HS-5 (cell line): ENCODE data around the gene KRTAP10-8.
"Not testable (repeated sequence)": the region's sequence is repeated elsewhere in the genome, so short reads cannot be mapped to it uniquely, and the experiment has no call there.

Experiments used
- DNase-seq: peaks from one replicate; pipeline ENCODE4 v3.0.0-alpha.2; 2012; ENCODE audit warnings: low read depth

The KRTAP10-8 gene

GRCh38 chr21:44612029-44612486 lies at the start of gene KRTAP10-8:
TSS of gene KRTAP10-8 (plus strand) at chr21:44612079. CDS start at chr21:44612101, 22 bp downstream.
- no peak for DNase-seq

- DNase-seq, result no peak
Measured at GRCh38 chr21:44564099-44564498, 47.8 kb upstream of the KRTAP10-8 start.

GRCh38 chr21:44564886-44565598 lies 46.8 kb upstream of the KRTAP10-8 start:
- no peak for DNase-seq

GRCh38 chr21:44566403-44566802 lies 45.5 kb upstream of the KRTAP10-8 start:
- no peak for DNase-seq

GRCh38 chr21:44567481-44568171 lies 44.3 kb upstream of the KRTAP10-8 start:
- no peak for DNase-seq

GRCh38 chr21:44568261-44568660 lies 43.6 kb upstream of the KRTAP10-8 start:
- DNase-seq, result no peak

GRCh38 chr21:44568667-44569556 lies 43.0 kb upstream of the KRTAP10-8 start:
- no peak for DNase-seq

GRCh38 chr21:44569861-44570517 lies 41.9 kb upstream of the KRTAP10-8 start:
- no peak for DNase-seq

GRCh38 chr21:44571296-44571695 lies 40.6 kb upstream of the KRTAP10-8 start:
- DNase-seq, result no peak

- no peak for DNase-seq
Measured at GRCh38 chr21:44571844-44572782, 39.8 kb upstream of the KRTAP10-8 start.

- no peak for DNase-seq
Measured at GRCh38 chr21:44572959-44573583, 38.8 kb upstream of the KRTAP10-8 start.

- not testable (repeated sequence) for DNase-seq
Measured at GRCh38 chr21:44573630-44574456, 38.0 kb upstream of the KRTAP10-8 start, which contains the start of gene KRTAP10-4. TSS of gene KRTAP10-4 (plus strand) at chr21:44573729. CDS start at chr21:44573759, 30 bp downstream.

- no peak for DNase-seq
Measured at GRCh38 chr21:44574457-44575306, 37.2 kb upstream of the KRTAP10-8 start.

GRCh38 chr21:44575307-44576024 lies 36.4 kb upstream of the KRTAP10-8 start:
- DNase-seq, result no peak

GRCh38 chr21:44576025-44576420 lies 35.9 kb upstream of the KRTAP10-8 start:
- DNase-seq, result no peak

GRCh38 chr21:44578371-44579055 lies 33.4 kb upstream of the KRTAP10-8 start:
- no peak for DNase-seq
